Measurements from ENCODE around the gene MTHFR. TPM values are rescaled to one million over a fixed set of nuclear protein-coding genes. Genes with fewer than 3 reads are reported as not detected.

MTHFR gene
- total and polyA plus RNA-seq, 7 donors: 6.6 to 38.3 (median 24.2) TPM

GRCh38 chr1:11752359-11753088 lies 53.2 kb downstream of the MTHFR start:
- 59 to 70% methylated on average over 17 of the region's 17 CpGs for WGBS, 2 donors
- TF ChIP-seq EP300 (IDR thresholded peaks at IDR 0.05) (no peak), POLR2AphosphoS5 (IDR thresholded peaks at IDR 0.05) (no peak), POLR2A (IDR thresholded peaks at IDR 0.05) (no peak), CTCF (IDR thresholded peaks at IDR 0.05) (no peak)
- H3K4me3 ChIP-seq: no peak overlapping the region
- H3K36me3 ChIP-seq: peaks cover 0 to 35% (median 2%) of the 10 kb centered on the region in 4 donors
- H3K27me3 ChIP-seq: peaks cover 0 to 3% (median 0%) of the 10 kb centered on the region in 3 donors
- no peaks in the 10 kb centered on the region for H3K4me1 ChIP-seq
- no peaks in the 10 kb centered on the region for H3K9me3 ChIP-seq
- intact Hi-C loops (cut with DNase I): no loop called here
- no peak overlapping the region for H3K27ac ChIP-seq
- DNase-seq: no peak

GRCh38 chr1:11751087-11751486 lies 54.7 kb downstream of the MTHFR start:
- intact Hi-C loops (cut with DNase I): no loop called here
- H3K36me3 ChIP-seq: peaks cover 0 to 49% (median 4%) of the 10 kb centered on the region in 4 donors
- TF ChIP-seq POLR2A (IDR thresholded peaks at IDR 0.05) (no peak), EP300 (IDR thresholded peaks at IDR 0.05) (no peak), POLR2AphosphoS5 (IDR thresholded peaks at IDR 0.05) (no peak), CTCF (IDR thresholded peaks at IDR 0.05) (no peak)
- H3K4me1 ChIP-seq: no peaks in the 10 kb centered on the region
- no peak overlapping the region for H3K4me3 ChIP-seq
- H3K27me3 ChIP-seq: peaks cover 0 to 3% (median 0%) of the 10 kb centered on the region in 3 donors
- no peak for DNase-seq
- 92 to 94% methylated on average over 9 of the region's 9 CpGs for WGBS, 2 donors
- no peak overlapping the region for H3K27ac ChIP-seq
- no peaks in the 10 kb centered on the region for H3K9me3 ChIP-seq

- no peak overlapping the region for H3K4me3 ChIP-seq
- WGBS, 2 donors: 94 to 95% methylated on average over 15 of the region's 15 CpGs
- H3K36me3 ChIP-seq: peaks cover 0 to 53% (median 4%) of the 10 kb centered on the region in 4 donors
- intact Hi-C loops (cut with DNase I): no loop called here
- no peak for DNase-seq
- H3K9me3 ChIP-seq: no peaks in the 10 kb centered on the region
- TF ChIP-seq EP300 (IDR thresholded peaks at IDR 0.05) (no peak), POLR2AphosphoS5 (IDR thresholded peaks at IDR 0.05) (no peak), POLR2A (IDR thresholded peaks at IDR 0.05) (no peak), CTCF (IDR thresholded peaks at IDR 0.05) (no peak)
- H3K27ac ChIP-seq: no peak overlapping the region
- H3K4me1 ChIP-seq: no peaks in the 10 kb centered on the region
- H3K27me3 ChIP-seq: no peaks in the 10 kb centered on the region
These were observed 55.8 kb downstream of the MTHFR start for GRCh38 chr1:11749996-11750395.

- Histone ChIP-seq H3K27ac (no peak overlapping the region), H3K9me3 (no peaks in the 10 kb centered on the region), H3K36me3 (peaks cover 0 to 53% (median 4%) of the 10 kb centered on the region in 4 donors), H3K4me3 (no peak overlapping the region), H3K27me3 (no peaks in the 10 kb centered on the region), H3K4me1 (no peaks in the 10 kb centered on the region)
- intact Hi-C loops (cut with DNase I): no loop called here
- no peak for TF ChIP-seq EP300 (IDR thresholded peaks at IDR 0.05)
- TF ChIP-seq CTCF (IDR thresholded peaks at IDR 0.05): peak in 2 of 4 experiments; percentile 16 to 40
- DNase-seq: no peak
- 77 to 82% methylated on average over 9 of the region's 9 CpGs for WGBS, 2 donors
These were observed 56.5 kb downstream of the MTHFR start for GRCh38 chr1:11749203-11749689.

Measured in sigmoid colon (tissue), 7 donors.